ENCODE measurements around the gene TMEM44.

DNA sequence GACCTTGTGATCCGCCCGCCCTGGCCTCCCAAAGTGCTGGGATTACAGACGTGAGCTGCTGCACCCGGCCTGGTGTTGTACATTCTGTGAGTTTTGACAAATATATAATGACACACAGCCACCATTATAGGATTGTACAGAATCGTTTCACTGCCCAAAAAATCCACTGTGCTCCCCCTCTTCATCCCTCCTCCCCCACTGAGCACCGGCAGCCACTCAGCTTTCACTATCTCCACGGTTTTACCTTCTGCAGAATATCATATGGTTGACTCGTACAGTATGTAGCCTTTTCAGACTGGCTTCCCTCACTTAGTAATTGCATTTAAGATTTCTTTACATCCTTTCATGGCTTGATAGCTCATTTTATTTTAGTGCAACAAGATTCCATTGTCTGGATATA lies 89.7 kb downstream of the TMEM44 start:
- TF ChIP-seq CTCF (IDR thresholded peaks at IDR 0.05): no peak
- TF ChIP-seq POLR2A (IDR thresholded peaks at IDR 0.05): no peak
